Adrenal gland (tissue), 12 donors: ENCODE results near the gene DGKK. TPM values are rescaled to one million over a fixed set of nuclear protein-coding genes. Genes with fewer than 3 reads are reported as not detected.

ENCODE experiments used
- DNase-seq, 7 donors: peaks; one replicate each; pipeline ENCODE4 v3.0.0-alpha.2; 2019 to 2020
- H3K27ac ChIP-seq, 5 donors: fragments of 200-600 bp; sonication (generic) in 4 of 5; 1 replicate in 3 of 5; 2 replicates in 2 of 5; pipeline versions ENCODE4 v1.5.1 to v1.8.0; 2016 to 2020; ENCODE audit warnings: mild to moderate bottlenecking in 1 of 5
- H3K27me3 ChIP-seq: fragments of 200-600 bp; 2 replicates; pipeline ENCODE4 v1.8.0; 2021
- H3K36me3 ChIP-seq, 2 donors: fragments of 200-600 bp; replicated peaks in 1 of 2; 1 replicate in 1 of 2; 2 replicates in 1 of 2; pipeline versions ENCODE4 v1.5.1 to v1.8.0; 2018 to 2022
- H3K4me1 ChIP-seq, 2 donors: fragments of 200-600 bp; replicated peaks in 1 of 2; 1 replicate in 1 of 2; 2 replicates in 1 of 2; pipeline versions ENCODE4 v1.5.1 to v1.8.0; 2018 to 2021
- H3K4me3 ChIP-seq, 4 donors: fragments of 200-600 bp; sonication (generic) in 3 of 4; one replicate each; pipeline ENCODE4 v1.5.1; 2016 to 2018
- H3K9me3 ChIP-seq, 3 donors: fragments of 200-600 bp; sonication (generic) in 1 of 3; replicated peaks in 1 of 3; 1 replicate in 2 of 3; 2 replicates in 1 of 3; pipeline versions ENCODE4 v1.5.1 to v1.8.0; 2016 to 2021
- CTCF ChIP-seq, 6 experiments: fragments of 450-650 bp in 4 of 6; fragments of 200-600 bp in 2 of 6; sonication (generic) in 1 of 6; IDR thresholded peaks; 1 replicate in 5 of 6; 2 replicates in 1 of 6; pipeline versions ENCODE4 v1.5.1 to v1.8.0; 2016 to 2021; ENCODE audit warnings: antibody characterized with exemption in 6 of 6, mild to moderate bottlenecking in 2 of 6, moderate library complexity in 1 of 6
- POLR2A ChIP-seq, 2 donors: fragments of 450-650 bp; IDR thresholded peaks; one replicate each; pipeline ENCODE4 v1.6.1; 2017; ENCODE audit warnings: antibody characterized with exemption in 2 of 2, mild to moderate bottlenecking in 2 of 2, moderate library complexity in 1 of 2
- WGBS, 4 donors: extraction: QIAGEN DNeasy Blood & Tissue Kit in 2 of 4; methylation state at CpG; one replicate each; pipeline versions ENCODE4 v1.1.5 to v1.1.7; 2013 to 2017; 5-methylcytosine and 5-hydroxymethylcytosine counted together
- intact Hi-C, 2 donors: fragments of 100-400 bp; cut with DNase I; formaldehyde crosslinking; loops; one replicate each; pipeline versions ENCODE4 v1.14.1 to v1.15.0; 2022 to 2023
- polyA plus RNA-seq, 3 donors: library from polyadenylated mRNA; stranded (reverse); fragments of 200-250 nt in 2 of 3; fragments of 350-450 nt in 1 of 3; fragmentation: Illumina TruSeq in 1 of 3; extraction: RNeasy Lipid Tissue Mini Kit (QIAGEN cat#74804) in 1 of 3; gene quantifications; one replicate each; pipeline ENCODE4 v1.2.3, GENCODE V29; 2013 to 2014
- total RNA-seq, 9 donors: library from RNA; depleted of rRNA in 4 of 9; stranded (reverse); fragments of >200 nt in 4 of 9; fragments of 120-200 nt in 1 of 9; fragmentation: NEBNext Ultra II Directional in 1 of 9; extraction: Animal tissue kit (Norgen Biotek cat#: 25700) in 1 of 9; gene quantifications; one replicate each; pipeline versions ENCODE4 v1.1.0 to v1.2.4, GENCODE V29; 2013 to 2023
- donor health status: healthy with polysubstance abuse.
- donor health status: Bipolar disorder and iron deficiency.
- donor health status: DM: yes; HTN: yes; CAD: no.
- donor health status: DM: no; HTN: no; CAD: no.
- donor health status: DM: no; HTN: no; CAD: no.
- donor health status: DM: yes; HTN: yes; CAD: no.

DGKK gene
- total and polyA plus RNA-seq, 12 donors: 0.04 to 5.3 (median 1.3) TPM; not detected in 3

GRCh38 chrX:50403903-50404302 lies 66.7 kb downstream of the DGKK start:
- Histone ChIP-seq H3K9me3 (no peaks in the 10 kb centered on the region), H3K27me3 (peaks cover 12% of the 10 kb centered on the region), H3K4me3 (no peak overlapping the region), H3K36me3 (no peaks in the 10 kb centered on the region), H3K4me1 (no peaks in the 10 kb centered on the region), H3K27ac (no peak overlapping the region)
- intact Hi-C loops: no loop called here
- 57 to 79% (median 72%) methylated on average over 5 of the region's 5 CpGs for WGBS, 4 donors
- no peak for TF ChIP-seq CTCF (IDR thresholded peaks at IDR 0.05)
- no peak for TF ChIP-seq POLR2A (IDR thresholded peaks at IDR 0.05)
- DNase-seq: no peak

GRCh38 chrX:50402886-50403285 lies 67.7 kb downstream of the DGKK start:
- TF ChIP-seq POLR2A (IDR thresholded peaks at IDR 0.05): no peak
- no peak for TF ChIP-seq CTCF (IDR thresholded peaks at IDR 0.05)
- Histone ChIP-seq H3K9me3 (no peaks in the 10 kb centered on the region), H3K4me1 (no peaks in the 10 kb centered on the region), H3K27ac (no peak overlapping the region), H3K36me3 (no peaks in the 10 kb centered on the region), H3K27me3 (peaks cover 12% of the 10 kb centered on the region), H3K4me3 (no peak overlapping the region)
- WGBS, 4 donors: 70 to 87% (median 81%) methylated on average over 3 of the region's 3 CpGs
- intact Hi-C loops: no loop called here
- no peak for DNase-seq

GRCh38 chrX:50393902-50394301 lies 76.7 kb downstream of the DGKK start:
- no peak overlapping the region for H3K27ac ChIP-seq
- DNase-seq: no peak
- no peaks in the 10 kb centered on the region for H3K4me1 ChIP-seq
- no peak overlapping the region for H3K4me3 ChIP-seq
- intact Hi-C loops: no loop called here
- 22 to 36% (median 27%) methylated on average over 2 of the region's 2 CpGs for WGBS, 4 donors
- H3K27me3 ChIP-seq: peaks cover 31% of the 10 kb centered on the region
- H3K36me3 ChIP-seq: no peaks in the 10 kb centered on the region
- no peak for TF ChIP-seq CTCF (IDR thresholded peaks at IDR 0.05)
- no peak for TF ChIP-seq POLR2A (IDR thresholded peaks at IDR 0.05)
- H3K9me3 ChIP-seq: no peaks in the 10 kb centered on the region

GRCh38 chrX:50386520-50386919 lies 84.1 kb downstream of the DGKK start:
- intact Hi-C loops: no loop called here
- TF ChIP-seq CTCF (IDR thresholded peaks at IDR 0.05): no peak
- TF ChIP-seq POLR2A (IDR thresholded peaks at IDR 0.05): no peak
- Histone ChIP-seq H3K9me3 (no peaks in the 10 kb centered on the region), H3K36me3 (no peaks in the 10 kb centered on the region), H3K4me3 (no peak overlapping the region), H3K4me1 (no peaks in the 10 kb centered on the region), H3K27ac (no peak overlapping the region), H3K27me3 (peaks cover 16% of the 10 kb centered on the region)
- DNase-seq: no peak
- 62 to 77% (median 67%) methylated on average over 2 of the region's 2 CpGs for WGBS, 4 donors
